Measurements from ENCODE around the gene HCAR1.
"Not testable (repeated sequence)": the region's sequence is repeated elsewhere in the genome, so short reads cannot be mapped to it uniquely, and the experiment has no call there.

- TF ChIP-seq EZH2 (IDR thresholded peaks at IDR 0.05; ENCODE audit: low read length), result not testable (repeated sequence)
- TF ChIP-seq, protein P1, sequence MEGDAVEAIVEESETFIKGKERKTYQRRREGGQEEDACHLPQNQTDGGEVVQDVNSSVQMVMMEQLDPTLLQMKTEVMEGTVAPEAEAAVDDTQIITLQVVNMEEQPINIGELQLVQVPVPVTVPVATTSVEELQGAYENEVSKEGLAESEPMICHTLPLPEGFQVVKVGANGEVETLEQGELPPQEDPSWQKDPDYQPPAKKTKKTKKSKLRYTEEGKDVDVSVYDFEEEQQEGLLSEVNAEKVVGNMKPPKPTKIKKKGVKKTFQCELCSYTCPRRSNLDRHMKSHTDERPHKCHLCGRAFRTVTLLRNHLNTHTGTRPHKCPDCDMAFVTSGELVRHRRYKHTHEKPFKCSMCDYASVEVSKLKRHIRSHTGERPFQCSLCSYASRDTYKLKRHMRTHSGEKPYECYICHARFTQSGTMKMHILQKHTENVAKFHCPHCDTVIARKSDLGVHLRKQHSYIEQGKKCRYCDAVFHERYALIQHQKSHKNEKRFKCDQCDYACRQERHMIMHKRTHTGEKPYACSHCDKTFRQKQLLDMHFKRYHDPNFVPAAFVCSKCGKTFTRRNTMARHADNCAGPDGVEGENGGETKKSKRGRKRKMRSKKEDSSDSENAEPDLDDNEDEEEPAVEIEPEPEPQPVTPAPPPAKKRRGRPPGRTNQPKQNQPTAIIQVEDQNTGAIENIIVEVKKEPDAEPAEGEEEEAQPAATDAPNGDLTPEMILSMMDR (optimal IDR thresholded peaks at IDR 0.05 in 1 of 3, IDR thresholded peaks at IDR 0.05 in 1 of 3, conservative IDR thresholded peaks at IDR 0.05 in 1 of 3; ENCODE audit: extremely low read depth in 1 of 3, insufficient read depth in 2 of 3, low read length in 3 of 3), result not testable (repeated sequence)
Observed at GRCh38 chr12:122680989-122681388, 49.7 kb downstream of the HCAR1 start.
